BLaER1 (cell line): ENCODE data around the gene VWA3A.

ENCODE experiments used
- H3K27ac ChIP-seq: shearing (Covaris generic); formaldehyde crosslinking; 2 replicates; pipeline ENCODE4 v1.8.1; 2022
- H3K27me3 ChIP-seq: shearing (Covaris generic); formaldehyde crosslinking; 2 replicates; pipeline ENCODE4 v1.8.1; 2022
- H3K36me3 ChIP-seq: shearing (Covaris generic); formaldehyde crosslinking; 2 replicates; pipeline ENCODE4 v1.8.1; 2022
- H3K4me1 ChIP-seq: shearing (Covaris generic); formaldehyde crosslinking; 2 replicates; pipeline ENCODE4 v1.8.1; 2022
- H3K4me2 ChIP-seq: shearing (Covaris generic); formaldehyde crosslinking; 2 replicates; pipeline ENCODE4 v1.8.1; 2022
- H3K4me3 ChIP-seq: shearing (Covaris generic); formaldehyde crosslinking; 2 replicates; pipeline ENCODE4 v1.8.1; 2022
- H3K9ac ChIP-seq: shearing (Covaris generic); formaldehyde crosslinking; 2 replicates; pipeline ENCODE4 v1.8.1; 2022
- H3K9me3 ChIP-seq: shearing (Covaris generic); formaldehyde crosslinking; 2 replicates; pipeline ENCODE4 v1.8.1; 2022
- H4K20me1 ChIP-seq: shearing (Covaris generic); formaldehyde crosslinking; 2 replicates; pipeline ENCODE4 v1.8.1; 2022
- Cebpa-rat ChIP-seq: shearing (Covaris generic); IDR thresholded peaks from 2 replicates; pipeline ENCODE4 v1.8.1; 2022

VWA3A gene

GRCh38 chr16:22063888-22064467, 28.4 kb upstream of the VWA3A start:
- Histone ChIP-seq H4K20me1 (peaks cover 49% of the 10 kb centered on the region; the same call in 1 of the 2 replicates), H3K4me3 (no peak overlapping the region), H3K4me2 (no peak overlapping the region), H3K27ac (no peak overlapping the region), H3K9me3 (peaks cover 22% of the 10 kb centered on the region), H3K9ac (no peak overlapping the region), H3K36me3 (peaks cover 16% of the 10 kb centered on the region), H3K27me3 (no peaks in the 10 kb centered on the region), H3K4me1 (no peaks in the 10 kb centered on the region)
- TF ChIP-seq Cebpa-rat = no peak

GRCh38 chr16:22065252-22065651, 27.1 kb upstream of the VWA3A start:
- no peak overlapping the region for H3K4me3 ChIP-seq
- H3K27ac ChIP-seq = no peak overlapping the region
- peaks cover 3% of the 10 kb centered on the region for H3K4me1 ChIP-seq
- TF ChIP-seq Cebpa-rat = no peak
- no peaks in the 10 kb centered on the region for H3K27me3 ChIP-seq
- H3K9me3 ChIP-seq = peaks cover 22% of the 10 kb centered on the region
- H3K4me2 ChIP-seq = no peak overlapping the region
- H4K20me1 ChIP-seq = peaks cover 48% of the 10 kb centered on the region; the same call in 1 of the 2 replicates
- peaks cover 16% of the 10 kb centered on the region for H3K36me3 ChIP-seq
- no peak overlapping the region for H3K9ac ChIP-seq

GRCh38 chr16:22070361-22071330, 21.7 kb upstream of the VWA3A start:
- no peaks in the 10 kb centered on the region for H3K27me3 ChIP-seq
- no peak overlapping the region for H3K27ac ChIP-seq
- peak overlapping the region; percentile 18; the same call in 1 of the 2 replicates for H3K4me2 ChIP-seq
- H3K9ac ChIP-seq = no peak overlapping the region
- TF ChIP-seq Cebpa-rat = no peak
- peaks cover 55% of the 10 kb centered on the region for H4K20me1 ChIP-seq
- peaks cover 22% of the 10 kb centered on the region for H3K9me3 ChIP-seq
- H3K4me1 ChIP-seq = peaks cover 16% of the 10 kb centered on the region
- no peak overlapping the region for H3K4me3 ChIP-seq
- H3K36me3 ChIP-seq = peaks cover 20% of the 10 kb centered on the region

GRCh38 chr16:22071331-22071910, 20.9 kb upstream of the VWA3A start:
- Histone ChIP-seq H4K20me1 (peaks cover 55% of the 10 kb centered on the region), H3K4me3 (no peak overlapping the region), H3K27me3 (no peaks in the 10 kb centered on the region), H3K4me1 (peaks cover 16% of the 10 kb centered on the region), H3K9ac (no peak overlapping the region), H3K4me2 (no peak overlapping the region), H3K36me3 (peaks cover 14% of the 10 kb centered on the region), H3K27ac (no peak overlapping the region), H3K9me3 (peaks cover 15% of the 10 kb centered on the region)
- TF ChIP-seq Cebpa-rat = no peak

GRCh38 chr16:22073350-22073749, 19.0 kb upstream of the VWA3A start:
- Histone ChIP-seq H3K4me2 (no peak overlapping the region), H4K20me1 (peaks cover 55% of the 10 kb centered on the region), H3K4me3 (no peak overlapping the region), H3K36me3 (peaks cover 5% of the 10 kb centered on the region; the same call in 1 of the 2 replicates), H3K4me1 (peaks cover 16% of the 10 kb centered on the region), H3K9me3 (no peaks in the 10 kb centered on the region), H3K9ac (no peak overlapping the region), H3K27ac (no peak overlapping the region), H3K27me3 (no peaks in the 10 kb centered on the region)
- TF ChIP-seq Cebpa-rat = no peak

GRCh38 chr16:22075043-22075757, 17.1 kb upstream of the VWA3A start:
- Histone ChIP-seq H3K9ac (no peak overlapping the region), H3K9me3 (no peaks in the 10 kb centered on the region), H3K27me3 (no peaks in the 10 kb centered on the region), H3K4me2 (no peak overlapping the region), H3K4me1 (peaks cover 13% of the 10 kb centered on the region), H3K4me3 (no peak overlapping the region), H3K27ac (no peak overlapping the region), H3K36me3 (peaks cover 5% of the 10 kb centered on the region; the same call in 1 of the 2 replicates), H4K20me1 (peaks cover 46% of the 10 kb centered on the region)
- TF ChIP-seq Cebpa-rat = no peak

GRCh38 chr16:22075776-22076175, 16.6 kb upstream of the VWA3A start:
- no peak for TF ChIP-seq Cebpa-rat
- Histone ChIP-seq H3K9me3 (no peaks in the 10 kb centered on the region), H3K4me1 (peaks cover 7% of the 10 kb centered on the region), H3K27me3 (no peaks in the 10 kb centered on the region), H3K27ac (no peak overlapping the region), H3K4me2 (no peak overlapping the region), H3K9ac (no peak overlapping the region), H3K4me3 (no peak overlapping the region), H3K36me3 (peaks cover 5% of the 10 kb centered on the region; the same call in 1 of the 2 replicates), H4K20me1 (peaks cover 40% of the 10 kb centered on the region)

- Histone ChIP-seq H3K27ac (no peak overlapping the region), H3K4me3 (no peak overlapping the region), H3K27me3 (no peaks in the 10 kb centered on the region), H3K4me1 (no peaks in the 10 kb centered on the region), H4K20me1 (peaks cover 20% of the 10 kb centered on the region), H3K36me3 (peaks cover 5% of the 10 kb centered on the region; the same call in 1 of the 2 replicates), H3K9me3 (no peaks in the 10 kb centered on the region), H3K9ac (no peak overlapping the region), H3K4me2 (no peak overlapping the region)
- no peak for TF ChIP-seq Cebpa-rat
Observed at GRCh38 chr16:22077700-22078313, 14.5 kb upstream of the VWA3A start.

- TF ChIP-seq Cebpa-rat = no peak
- Histone ChIP-seq H3K9ac (no peak overlapping the region), H3K36me3 (peaks cover 5% of the 10 kb centered on the region; the same call in 1 of the 2 replicates), H3K27ac (no peak overlapping the region), H3K9me3 (no peaks in the 10 kb centered on the region), H3K27me3 (no peaks in the 10 kb centered on the region), H3K4me3 (no peak overlapping the region), H3K4me2 (no peak overlapping the region), H4K20me1 (peaks cover 18% of the 10 kb centered on the region; the same call in 1 of the 2 replicates), H3K4me1 (no peaks in the 10 kb centered on the region)
Observed at GRCh38 chr16:22078656-22079055, 13.7 kb upstream of the VWA3A start.
